H1 (cell line): ENCODE data around the gene ACYP2. TPM values are rescaled to one million over a fixed set of nuclear protein-coding genes. Genes with fewer than 3 reads are reported as not detected.

ENCODE experiments used
- POLR2A ChIP-seq, 2 experiments: IDR thresholded peaks; 1 replicate in 1 of 2; 2 replicates in 1 of 2; pipeline ENCODE4 v1.6.1; 2011; ENCODE audit warnings: low read depth in 2 of 2, low read length in 2 of 2, mild to moderate bottlenecking in 2 of 2; ENCODE audit errors: control extremely low read depth in 1 of 2
- SP2 ChIP-seq: IDR thresholded peaks from 2 replicates; pipeline ENCODE4 v1.6.1; 2012; ENCODE audit warnings: mild to moderate bottlenecking, low read length, inconsistent platforms
- polyA plus RNA-seq, 7 experiments: library from polyadenylated mRNA; depleted of rRNA in 3 of 7; stranded (reverse) in 5 of 7; unstranded in 2 of 7; fragments of >200 nt in 5 of 7; fragments of 200-250 nt in 2 of 7; gene quantifications; 1 replicate in 5 of 7; 2 replicates in 1 of 7; 4 replicates in 1 of 7; pipeline versions ENCODE4 v1.2.1 to v1.2.3, GENCODE V29; 2011 to 2013; ENCODE audit warnings: missing spikeins in 2 of 7, mixed read lengths in 2 of 7
- total RNA-seq: library from RNA; stranded (reverse); fragmentation: NEBNext Ultra II Directional; extraction: Animal tissue kit (Norgen Biotek cat#: 25700); gene quantifications from 2 replicates; pipeline ENCODE4 v1.2.1, GENCODE V29; 2021
- TF ChIP-seq, protein P1 (sequence below): IDR thresholded peaks from 2 replicates; pipeline ENCODE4 v1.6.1; 2012; ENCODE audit warnings: inconsistent platforms

Gene ACYP2
- total and polyA plus RNA-seq, 2 of the 8 experiments (the other 6 are each of a cell fraction or from before 2014, with no cell fraction given) = 3.4 to 4.4 TPM

DNA sequence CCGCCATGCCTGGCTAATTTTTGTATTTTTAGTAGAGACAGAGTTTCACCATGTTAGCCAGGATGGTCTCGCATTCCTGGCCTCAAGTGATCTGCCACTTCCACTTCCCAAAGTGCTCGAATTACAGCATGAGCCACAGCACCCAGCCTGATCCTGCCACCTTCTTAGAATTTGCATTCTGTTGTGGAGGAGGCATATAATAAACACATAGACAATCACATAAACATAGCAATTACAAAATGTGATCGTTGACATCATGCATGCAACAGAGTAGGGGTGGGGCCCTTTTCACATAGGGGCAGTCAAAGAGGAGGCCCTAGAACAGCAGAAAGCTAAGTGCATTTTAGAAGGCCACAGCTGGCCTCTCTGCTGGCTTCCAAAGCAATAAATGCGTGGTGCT lies 180.5 kb downstream of the ACYP2 start (continued):
- TF ChIP-seq SP2 (no peak), POLR2A (IDR thresholded peaks at IDR 0.05; ENCODE audit: control extremely low read depth in 1 of 2, low read depth in 2 of 2, low read length in 2 of 2) (no peak)
- TF ChIP-seq, protein P1, sequence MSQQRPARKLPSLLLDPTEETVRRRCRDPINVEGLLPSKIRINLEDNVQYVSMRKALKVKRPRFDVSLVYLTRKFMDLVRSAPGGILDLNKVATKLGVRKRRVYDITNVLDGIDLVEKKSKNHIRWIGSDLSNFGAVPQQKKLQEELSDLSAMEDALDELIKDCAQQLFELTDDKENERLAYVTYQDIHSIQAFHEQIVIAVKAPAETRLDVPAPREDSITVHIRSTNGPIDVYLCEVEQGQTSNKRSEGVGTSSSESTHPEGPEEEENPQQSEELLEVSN = no peak
